Fibroblast of skin of right biceps (primary cell): Measurements from ENCODE around the gene PRLR.
"Not testable (repeated sequence)": the region's sequence is repeated elsewhere in the genome, so short reads cannot be mapped to it uniquely, and the experiment has no call there.

Experiments
- DNase-seq: peaks from one replicate; pipeline ENCODE4 v3.0.0-alpha.2; 2013

The PRLR gene

DNA sequence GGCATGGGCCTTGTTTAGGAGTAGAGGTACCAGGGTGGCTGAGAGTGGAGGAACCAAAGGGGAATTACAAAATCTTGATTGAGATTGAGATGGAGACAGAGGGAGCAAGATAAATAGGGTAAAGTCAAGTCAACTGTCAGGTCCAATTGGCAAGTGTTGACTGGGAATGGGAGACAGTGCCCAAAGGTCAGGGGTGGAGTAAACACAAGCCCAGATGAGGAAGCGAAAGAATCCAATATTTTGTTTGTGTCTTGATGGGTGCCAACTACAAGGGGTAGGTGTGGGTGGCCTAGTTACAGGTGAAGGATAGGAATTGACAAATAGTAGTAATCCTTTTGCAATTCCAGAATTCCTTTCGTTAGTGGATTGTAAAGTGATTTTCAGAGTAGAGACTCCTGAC, 107.5 kb downstream of the PRLR start:
- DNase-seq, result no peak

DNA sequence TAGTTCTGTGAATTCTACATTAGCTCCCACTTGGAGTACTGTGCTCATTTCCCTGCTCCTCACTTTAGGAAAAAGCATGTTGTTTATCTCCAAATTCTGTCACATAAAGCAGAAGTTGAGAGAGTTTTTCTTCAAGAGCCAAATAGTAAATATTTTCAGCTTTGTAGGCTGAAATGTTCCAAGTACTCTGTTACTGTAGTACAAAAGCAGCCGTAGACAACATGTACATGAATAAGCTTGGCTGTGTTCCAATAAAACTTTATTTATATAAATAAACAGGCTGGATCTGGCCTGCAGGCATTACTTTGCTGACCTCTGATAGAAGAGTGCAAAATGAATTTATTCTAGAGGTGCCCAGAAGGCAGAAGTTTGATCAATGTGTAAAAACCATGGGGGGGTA, 109.6 kb downstream of the PRLR start:
- DNase-seq, result no peak

DNA sequence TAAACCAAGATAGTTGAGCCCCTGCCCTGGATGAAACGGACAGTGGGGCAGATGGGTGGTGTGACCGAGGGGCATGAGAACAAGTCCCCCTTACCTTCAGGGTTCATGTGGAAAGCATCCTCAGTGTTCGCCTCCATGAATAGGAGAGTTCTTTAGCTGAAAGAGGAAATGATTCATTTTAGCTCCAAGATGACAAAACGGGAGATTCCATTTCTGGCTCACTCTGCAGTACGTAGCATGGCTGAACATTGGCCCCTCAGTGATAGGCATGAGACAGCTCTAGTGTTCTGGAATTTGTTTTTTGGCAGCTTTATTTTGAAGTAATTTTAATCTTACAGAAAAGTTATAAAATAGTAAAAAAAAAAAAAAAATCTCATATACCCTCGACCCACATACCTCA, 112.3 kb downstream of the PRLR start:
- peak; percentile 84 for DNase-seq

DNA sequence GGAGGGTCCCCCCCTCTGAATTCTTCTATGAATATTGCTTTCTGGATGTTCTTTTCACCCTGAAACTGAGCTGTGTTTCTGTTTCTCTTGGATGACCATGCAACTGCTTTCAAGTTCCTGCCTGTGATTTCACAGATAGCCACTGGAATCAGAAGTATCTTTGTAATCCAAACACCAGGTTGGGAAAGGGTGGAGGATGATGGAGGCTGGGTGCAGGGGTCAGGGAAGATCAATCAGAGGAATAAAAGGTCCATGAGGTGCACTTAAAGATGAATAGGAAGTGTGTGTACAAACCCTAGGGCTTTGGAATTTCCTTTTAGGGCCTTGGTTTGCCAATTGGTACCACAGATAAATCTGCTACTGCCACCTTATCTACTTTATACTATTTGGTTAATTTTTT, 114.4 kb downstream of the PRLR start:
- no peak for DNase-seq

DNA sequence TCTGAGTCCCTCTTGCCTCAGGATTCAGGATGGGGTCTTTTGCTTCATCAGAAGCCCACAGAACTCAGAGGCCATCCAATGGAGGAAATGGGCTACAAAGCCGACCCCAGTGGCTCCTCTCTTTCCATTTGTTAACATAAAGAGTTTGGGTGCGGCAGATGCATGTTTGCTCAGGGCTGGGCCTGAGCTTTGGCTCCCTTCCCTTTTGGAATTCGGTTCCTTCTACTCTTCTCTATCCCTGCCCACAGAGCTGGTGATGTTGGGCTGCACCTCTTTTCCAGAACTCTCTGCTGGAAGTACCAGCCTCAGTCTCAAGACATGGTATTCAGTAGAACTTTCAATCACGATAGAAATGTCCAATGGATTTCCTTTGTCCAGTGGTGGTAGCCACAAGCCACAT, 115.6 kb downstream of the PRLR start:
- DNase-seq, result no peak

DNA sequence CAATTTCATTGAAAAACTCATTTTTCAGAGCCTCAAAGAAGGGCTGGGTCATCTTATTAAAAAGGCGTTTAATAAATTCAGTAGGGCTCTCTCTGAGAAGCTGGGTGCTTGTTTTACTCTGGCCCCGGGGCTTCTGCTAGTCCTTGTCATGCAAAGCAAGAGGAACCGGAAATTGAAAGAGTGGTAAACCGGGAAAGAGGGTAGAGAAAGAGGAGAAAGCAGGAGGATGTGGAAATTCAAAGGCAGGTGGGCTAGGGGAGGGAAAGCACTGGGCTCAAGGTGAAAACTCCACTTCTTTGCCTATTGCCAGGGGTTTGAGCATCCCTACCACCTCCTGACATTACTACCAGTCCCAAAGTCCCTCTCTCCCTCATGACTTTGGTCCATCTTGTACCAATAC, 118.0 kb downstream of the PRLR start:
- no peak for DNase-seq

DNA sequence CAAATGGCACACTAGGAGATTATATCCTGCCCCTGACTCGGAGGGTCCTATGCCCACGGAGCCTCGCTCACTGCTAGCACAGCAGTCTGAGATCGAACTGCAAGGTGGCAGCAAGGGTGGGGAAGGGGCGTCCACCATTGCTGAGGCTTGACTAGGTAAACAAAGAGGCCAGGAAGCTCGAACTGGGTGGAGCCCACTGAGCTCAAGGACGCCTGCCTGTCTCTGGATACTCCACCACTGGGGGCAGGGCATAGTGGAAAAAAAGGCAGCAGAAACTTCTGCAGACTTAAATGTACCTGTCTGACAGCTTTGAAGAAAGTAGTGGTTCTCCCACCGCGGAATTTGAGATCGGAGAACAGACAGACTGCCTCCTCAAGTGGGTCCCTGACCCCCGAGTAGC, 125.7 kb downstream of the PRLR start:
- DNase-seq, result not testable (repeated sequence)

DNA sequence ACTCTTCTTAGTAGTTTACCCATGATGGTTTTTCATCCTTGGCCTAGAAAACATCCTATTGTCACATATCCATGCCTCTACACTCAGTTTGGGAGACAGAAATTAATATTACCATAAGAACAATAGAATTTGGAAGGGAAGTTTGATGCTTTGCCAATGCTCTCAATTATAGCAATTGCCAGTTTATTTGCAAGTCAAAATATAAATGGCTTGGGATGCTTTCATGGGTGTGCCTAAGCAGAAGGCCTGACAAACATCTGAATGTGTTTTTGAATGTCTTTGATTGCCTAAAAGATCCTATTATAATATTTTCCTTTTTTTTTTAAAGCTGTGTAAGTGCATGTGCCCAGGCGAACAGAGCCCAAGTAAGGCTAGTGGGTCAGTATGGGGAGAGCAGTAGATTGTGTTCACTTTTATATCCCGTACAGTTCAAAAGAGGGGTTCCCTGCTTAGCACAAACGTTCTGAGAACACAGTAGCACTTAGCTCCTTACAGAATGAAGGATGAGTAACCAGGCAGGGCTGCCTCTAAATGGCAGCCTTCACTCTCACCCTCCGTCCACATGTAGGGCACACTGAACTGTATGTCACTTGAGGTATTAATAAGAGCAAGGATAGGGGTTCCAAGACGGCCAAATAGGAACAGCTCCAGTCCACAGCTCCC, 126.5 kb downstream of the PRLR start:
- no peak for DNase-seq

DNA sequence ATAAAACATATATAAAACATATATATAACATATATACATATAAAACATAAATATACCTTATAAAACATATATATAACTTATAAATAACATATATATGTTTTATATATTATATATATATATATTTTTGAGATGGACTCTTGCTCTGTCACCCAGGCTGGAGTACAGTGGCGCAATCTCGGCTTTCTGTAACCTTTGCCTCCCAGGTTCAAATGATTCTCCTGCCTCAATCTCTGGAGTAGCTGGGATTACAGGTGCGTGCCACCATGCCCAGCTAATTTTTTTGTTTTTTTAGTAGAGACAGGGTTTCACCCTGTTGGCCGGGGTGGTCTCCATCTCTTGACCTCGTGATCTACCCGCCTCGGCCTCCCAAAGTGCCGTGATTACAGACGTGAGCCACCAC, 128.6 kb downstream of the PRLR start:
- DNase-seq, result not testable (repeated sequence)

DNA sequence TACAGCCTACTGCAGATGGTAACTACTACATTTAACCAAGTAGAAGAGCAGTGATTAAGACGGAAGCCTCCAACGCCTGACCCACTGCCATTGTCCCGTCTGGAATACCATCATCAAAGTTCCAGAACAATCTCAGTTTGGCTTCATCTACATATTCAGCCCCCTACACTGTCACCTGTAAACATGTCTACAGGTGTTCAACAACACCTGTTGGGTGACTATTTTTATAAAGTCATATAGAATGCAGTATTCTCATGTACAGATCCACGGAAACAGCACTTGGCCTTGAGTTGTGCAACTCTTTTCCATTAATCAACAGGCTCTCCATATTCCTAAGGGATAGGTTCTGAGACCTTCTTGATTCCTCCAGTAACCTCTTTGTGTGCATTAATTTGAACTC, 129.3 kb downstream of the PRLR start:
- no peak for DNase-seq

DNA sequence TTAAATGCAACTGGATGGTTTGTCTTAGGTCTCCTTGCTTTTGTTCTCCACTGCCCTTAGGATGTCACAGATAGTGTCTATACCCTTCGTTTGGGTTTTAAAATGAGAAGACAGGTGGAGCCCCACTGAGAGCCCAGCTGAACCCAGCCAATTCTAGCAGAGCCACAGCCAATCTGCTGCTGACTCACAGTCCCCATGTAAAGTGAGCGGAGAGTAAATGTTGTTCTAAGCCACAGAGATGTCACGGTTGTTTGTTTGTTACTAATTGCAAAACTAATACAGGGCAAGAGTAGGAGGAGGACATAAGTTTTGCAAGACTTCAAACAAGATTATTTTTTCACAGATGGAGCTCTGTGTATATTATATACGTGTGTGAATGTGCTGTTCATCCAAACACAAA, 132.1 kb downstream of the PRLR start:
- DNase-seq, result no peak

DNA sequence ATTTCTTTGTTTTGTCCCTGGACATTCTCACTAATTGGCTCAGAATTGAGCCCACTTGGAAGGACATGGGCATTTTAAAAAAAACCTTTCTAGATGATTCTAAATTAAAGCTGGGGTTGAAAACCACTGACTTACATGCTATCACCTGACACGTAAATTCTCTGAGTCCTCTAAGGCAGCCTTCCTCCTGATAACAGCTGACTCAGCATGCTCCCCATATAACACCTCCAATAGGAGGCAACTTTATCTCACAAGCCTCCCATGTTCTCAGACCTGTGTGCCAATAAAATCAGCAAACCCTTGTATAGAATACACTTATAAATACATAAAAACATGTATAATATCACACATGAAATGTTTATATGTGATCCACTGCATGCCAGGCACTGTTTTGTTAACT, 133.4 kb downstream of the PRLR start:
- no peak for DNase-seq

DNA sequence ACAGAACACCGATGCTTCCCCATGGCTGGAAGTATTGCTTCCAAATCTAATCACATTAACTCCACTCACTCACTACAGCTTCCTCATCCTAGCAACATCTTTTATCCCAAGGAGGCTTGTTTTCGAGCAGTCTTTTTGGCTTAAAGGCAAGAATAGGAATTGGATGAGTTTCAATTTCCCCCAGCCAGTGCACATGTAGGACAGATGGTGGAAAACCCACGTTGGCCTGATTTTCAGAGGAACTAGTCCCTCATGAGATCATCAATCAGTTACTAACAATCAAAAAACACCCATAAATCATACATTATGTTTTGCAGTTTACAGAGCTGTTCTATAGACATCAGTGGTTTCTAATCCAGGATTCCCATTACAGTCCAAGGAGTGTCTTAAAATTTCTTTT, 134.1 kb downstream of the PRLR start:
- DNase-seq, result peak; percentile 7

DNA sequence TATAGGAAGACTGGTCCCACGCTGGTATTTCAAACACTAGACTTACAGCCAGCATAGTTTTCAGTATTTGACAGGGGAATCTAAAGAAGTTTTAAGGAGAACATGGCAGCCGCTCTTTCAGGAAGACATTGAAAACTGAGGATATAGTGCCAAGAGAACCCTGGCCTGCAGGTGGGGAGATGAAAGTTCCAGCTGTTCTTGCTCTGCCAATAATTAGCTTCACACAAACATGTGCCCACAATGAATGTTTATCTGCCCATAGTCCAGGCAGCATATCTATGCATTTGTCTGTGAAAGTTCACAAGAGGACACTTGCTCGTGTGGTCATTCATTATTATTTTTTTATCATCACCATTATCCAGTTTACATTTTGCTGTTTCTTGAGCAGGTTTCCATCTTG, 134.9 kb downstream of the PRLR start:
- DNase-seq, result no peak

DNA sequence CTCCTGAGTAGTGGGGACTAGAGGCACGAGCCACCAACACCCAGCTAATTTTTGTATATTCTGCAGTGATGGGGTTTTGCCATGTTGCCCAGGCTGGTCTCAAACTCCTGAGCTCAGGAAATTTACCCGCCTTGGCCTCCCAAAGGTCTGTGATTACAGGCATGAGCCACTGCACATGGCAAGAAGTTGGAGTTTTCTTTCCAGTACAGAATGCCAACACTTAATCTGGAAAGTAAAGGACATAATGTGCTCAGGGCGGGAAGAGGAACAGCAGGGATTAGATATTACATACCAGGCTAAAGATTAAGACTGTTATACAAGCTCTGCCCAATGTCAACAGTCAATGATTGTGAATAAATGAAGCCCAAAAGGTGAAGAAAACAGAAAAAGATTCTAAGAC, 135.3 kb downstream of the PRLR start:
- DNase-seq, result no peak

DNA sequence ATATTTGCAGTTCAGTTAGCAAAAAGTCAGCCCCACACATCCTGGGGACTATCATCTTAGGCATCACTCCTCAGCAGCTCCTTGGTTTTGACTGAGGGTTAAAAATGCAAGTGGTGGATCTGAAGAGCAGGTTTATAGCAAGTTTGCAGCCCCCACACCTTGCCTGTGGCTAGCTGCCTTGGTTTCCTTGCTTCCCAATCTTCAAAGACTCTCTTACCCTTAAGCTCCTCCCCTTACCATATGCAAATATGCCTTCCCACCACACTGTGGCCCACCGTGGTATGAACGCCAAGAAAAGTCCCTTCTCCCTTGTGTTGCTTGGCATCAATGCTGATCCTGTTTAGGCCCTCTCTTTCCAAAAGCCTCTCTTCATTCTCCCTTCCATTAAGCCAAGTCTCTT, 137.6 kb downstream of the PRLR start:
- DNase-seq, result no peak

DNA sequence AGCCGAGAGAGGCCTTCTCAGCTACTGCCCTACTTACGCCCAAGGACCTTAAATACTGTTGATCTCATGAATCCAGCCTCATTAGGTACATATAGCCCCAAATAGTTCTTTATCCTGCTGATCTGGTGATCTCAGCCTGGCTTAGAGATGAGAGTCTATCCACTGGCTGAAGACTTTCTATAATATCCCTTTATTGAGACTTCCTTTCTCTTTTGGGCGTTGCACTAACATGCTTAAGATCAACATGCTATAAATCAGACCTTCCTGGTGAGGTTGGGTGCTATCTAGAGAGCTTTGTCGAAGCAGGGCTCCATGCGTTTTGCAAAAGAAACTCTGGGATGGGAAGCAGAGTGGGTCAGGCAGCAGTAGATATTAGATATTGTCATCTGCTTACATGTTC, 138.6 kb downstream of the PRLR start:
- no peak for DNase-seq

DNA sequence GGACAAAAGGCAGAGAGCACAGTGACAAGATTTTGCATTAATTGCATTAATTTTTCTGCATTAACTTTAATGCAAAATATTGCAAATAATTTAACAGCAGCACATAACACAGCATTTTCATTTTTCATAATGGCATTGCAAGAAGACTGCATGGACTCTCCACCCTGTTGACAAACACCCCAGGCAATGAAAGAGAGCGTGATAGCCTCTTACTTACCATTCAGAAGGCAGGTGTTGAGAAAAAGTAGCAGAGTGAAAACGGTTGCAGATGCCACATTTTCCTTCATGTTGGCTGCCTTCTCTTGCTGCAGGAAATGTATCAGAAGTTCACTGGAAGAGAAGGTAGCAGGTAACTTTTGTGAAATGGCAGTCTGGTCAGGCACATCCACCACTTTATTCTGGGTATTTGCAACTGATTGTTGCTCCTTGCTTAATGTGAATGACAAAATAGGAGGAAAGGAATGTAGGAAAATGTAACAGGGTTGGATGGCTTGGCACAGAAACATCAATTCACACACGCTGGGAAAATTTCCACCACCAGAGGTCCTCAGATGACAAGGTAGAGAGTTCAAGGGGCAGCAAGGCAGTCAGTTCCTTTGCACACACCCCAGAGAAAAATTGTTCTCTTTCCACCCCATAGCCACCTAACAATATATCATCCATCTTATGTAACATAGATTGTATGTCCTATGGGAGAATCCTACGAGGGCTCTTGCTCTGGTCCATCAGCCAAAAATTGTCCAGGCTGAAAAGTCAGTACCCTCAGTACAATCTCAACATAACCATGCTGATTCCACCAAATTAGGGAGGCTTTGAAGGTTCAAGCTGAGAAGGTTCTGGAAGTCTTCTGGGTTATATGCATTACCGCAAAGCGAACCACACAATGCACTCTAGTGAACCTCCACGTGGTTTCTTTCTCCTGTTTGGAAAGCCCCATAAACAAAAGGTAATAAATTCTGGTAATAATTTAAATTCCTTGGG, 140.7 kb downstream of the PRLR start:
- peak; percentile 74 for DNase-seq

DNA sequence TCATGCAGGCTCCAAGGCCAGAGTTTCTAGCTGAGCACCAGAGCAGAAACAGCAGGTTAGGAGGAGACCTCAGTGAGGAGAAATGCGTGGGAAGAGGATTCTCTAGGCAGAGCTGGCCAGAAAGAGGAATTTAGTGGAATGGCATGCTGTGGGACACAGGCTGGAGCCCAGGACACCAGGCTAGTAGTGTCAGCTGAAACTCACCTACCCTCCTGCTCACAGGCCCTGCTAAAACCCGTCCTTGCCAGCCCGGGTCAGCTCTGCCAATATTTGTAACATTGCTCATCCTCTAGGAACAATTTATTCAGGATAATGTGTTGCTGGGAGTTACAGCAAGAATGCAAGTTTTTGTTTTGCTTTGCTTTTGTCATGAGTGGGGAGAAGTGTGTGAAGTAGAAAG, 142.3 kb downstream of the PRLR start:
- DNase-seq, result peak; percentile 37

DNA sequence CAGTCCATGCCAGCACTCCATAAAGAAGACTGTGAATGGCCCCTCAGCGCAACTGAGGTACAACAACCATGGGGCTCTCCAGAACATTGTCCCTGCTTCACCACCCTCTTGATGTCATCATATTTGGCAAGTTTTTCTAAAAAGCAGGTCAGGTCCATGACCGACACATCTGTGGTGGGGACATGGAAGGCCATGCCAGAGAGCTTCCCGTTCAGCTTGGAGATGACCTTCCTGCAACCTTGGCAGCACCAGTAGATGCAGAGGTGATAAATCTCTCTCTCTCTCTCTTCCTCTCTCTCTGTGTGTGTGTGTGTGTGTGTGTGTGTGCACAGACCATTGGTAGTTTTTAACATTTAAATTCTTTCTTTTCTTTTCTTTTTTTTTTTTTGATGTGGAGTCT, 147.1 kb downstream of the PRLR start:
- no peak for DNase-seq

DNA sequence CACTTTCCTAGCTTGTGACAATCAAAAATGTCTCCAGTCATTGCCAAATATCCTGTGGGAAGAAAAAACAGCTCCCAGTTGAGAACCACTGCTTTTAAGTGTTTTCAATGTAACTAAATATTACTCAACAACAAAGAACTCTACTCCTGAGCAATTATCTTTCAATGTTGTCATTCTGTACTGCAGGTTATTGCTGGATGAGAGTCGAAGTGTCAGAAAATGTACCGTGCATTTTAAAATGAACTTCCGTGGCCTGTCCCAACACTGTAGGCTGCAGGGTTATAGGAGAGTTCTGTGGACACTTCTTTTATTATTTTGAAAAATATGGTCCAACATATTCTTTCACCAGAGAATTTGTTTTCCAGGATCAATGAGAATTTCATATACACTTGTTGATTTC, 147.8 kb downstream of the PRLR start:
- DNase-seq, result no peak

DNA sequence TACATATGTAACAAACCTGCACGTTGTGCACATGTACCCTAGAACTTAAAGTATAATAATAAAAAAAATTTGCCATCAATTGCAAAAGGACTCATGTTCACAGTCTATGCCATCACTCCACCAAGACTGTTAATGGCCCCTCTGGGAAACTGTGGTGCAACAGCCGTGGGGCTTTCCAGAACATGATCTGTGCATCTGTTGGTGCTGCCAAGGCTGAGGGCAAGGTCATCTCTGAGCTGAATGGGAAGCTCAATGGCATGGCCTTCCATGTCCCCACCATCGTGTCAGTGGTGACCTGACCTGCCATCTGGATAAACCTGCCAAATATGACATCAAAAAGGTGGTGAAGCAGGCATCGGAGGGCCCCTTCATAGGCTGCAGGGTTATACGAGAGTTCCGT, 149.2 kb downstream of the PRLR start:
- no peak for DNase-seq

DNA sequence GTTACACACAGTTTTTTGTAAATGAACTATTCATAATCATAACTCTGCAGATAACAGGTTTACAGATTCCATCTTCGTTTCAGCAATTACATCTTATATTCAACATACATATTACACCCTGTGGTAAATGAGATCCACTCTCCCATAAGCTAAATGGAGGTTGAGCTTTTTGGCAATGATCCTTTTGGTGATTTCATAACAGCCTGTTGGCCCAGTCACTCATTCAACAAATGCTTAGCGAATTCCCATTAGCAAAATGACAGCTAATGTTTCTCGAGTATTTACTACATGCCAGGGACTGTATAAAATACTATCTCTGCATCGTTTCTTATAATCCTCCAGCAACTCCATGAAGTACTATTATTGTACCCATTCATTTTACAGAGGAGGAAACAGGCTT, 157.1 kb downstream of the PRLR start:
- DNase-seq, result no peak

DNA sequence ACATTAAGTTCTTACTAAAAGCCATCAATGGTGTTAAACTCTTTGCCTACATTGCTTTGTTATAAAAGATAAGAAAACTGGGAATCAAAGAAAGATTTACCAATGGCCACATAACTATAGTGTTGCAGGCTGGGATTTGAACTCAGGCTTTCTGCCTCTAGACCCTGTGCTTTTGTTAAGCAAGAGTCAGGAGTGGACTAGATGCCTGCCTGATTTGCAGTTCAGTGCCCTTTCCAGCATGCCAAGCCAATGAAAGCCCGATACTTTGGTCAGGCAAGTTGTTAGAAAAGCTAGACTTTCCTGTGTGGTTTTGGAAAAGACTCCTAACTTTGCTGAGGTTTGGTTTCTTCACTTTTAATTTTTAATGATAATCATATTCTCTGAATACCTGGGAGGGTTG, 161.1 kb downstream of the PRLR start:
- DNase-seq, result no peak

DNA sequence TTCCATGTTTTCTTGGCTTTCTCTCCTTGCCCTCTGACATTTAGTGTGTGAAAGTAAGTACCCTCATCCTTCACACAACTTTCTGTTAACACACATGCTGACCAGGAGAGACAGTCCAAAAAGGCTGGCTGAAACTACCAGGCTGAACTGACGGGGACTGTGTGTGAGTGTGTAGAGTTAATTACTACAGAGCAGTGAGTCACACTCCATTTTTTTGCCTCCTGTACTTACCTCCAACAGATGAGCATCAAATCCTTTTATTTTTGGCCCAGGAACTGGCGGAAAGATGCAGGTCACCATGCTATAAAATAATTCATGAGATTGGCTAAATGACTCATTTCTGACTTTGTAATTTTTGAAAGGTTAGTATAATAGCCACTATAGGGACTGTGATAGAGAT, 162.3 kb downstream of the PRLR start:
- peak; percentile 21 for DNase-seq
